Measurements from ENCODE around the gene HRK.
A peak's percentile ranks its signal among the peaks of the same experiment; 100 is the strongest.

The HRK gene

DNA sequence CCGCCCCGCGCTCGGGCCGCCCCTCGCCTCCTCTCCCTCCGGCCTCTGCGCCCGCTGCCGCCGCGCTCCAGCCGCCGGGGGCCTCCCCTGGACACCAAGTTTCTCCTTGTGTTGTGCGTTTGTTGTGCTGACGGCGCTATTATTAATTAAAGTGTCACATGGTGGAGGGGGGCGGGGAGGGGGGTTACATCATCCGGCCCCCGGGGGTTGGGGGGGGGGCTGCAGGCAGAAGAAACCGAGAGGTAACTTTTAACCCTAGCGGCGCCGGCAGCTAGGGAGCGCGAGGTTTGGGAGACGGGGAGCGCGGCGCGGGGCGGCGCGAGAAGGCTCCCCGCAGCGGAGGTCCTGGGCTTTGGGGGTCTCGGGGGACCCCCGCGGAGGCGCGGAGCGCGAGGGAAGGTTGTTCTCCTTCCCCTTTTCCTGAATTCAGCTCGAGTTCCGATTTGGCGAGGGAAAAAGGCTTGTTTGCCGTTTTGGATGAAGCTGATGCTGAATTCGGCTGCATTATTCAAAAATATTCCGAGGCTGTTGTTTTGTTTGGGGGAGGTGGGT is at the start of gene HRK:
TSS of gene HRK (minus strand) at position 117 of the 552 bp plus-strand sequence. CDS start 134 bp downstream, outside the sequence.
- DNase-seq (ENCODE audit: low spot score): peak; percentile 24

DNA sequence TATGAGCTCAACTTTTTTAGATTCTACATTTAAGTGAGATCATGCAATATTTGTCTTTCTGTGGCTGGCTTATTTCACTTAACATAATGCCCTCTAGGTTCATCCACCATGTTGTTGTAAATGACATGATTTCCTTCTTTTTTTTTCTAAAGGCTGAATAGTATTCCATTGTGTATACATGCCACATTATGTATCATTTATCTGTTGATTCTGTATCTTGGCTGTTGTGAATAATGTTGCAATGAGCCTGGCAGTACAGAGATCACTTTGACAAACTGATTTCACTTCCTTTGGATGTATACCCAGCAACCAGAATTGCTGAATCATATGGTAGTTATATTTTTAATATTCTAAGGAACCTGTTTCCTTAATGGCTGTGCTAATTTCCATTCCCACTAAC is 48.6 kb upstream of the HRK start:
- no peak for DNase-seq (ENCODE audit: low spot score)

DNA sequence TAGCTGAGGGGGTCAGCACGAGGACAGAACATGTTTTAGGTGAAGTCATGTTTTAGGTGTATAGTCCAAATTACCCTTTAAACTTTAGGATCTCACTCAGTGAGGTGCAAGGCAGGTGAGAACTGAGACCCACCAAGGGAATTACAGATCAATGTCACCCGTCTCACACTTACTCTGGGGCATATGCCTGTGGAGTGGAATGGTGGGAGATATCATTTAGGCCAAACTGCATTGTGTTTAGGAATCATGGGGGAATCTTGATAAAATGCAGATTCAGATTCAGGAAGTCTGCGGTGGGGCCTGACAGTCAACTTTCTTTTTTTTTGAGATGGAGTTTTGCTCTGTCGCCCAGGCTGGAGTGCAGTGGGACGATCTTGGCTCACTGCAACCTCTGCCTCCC is 47.3 kb upstream of the HRK start:
- DNase-seq (ENCODE audit: low spot score): no peak

DNA sequence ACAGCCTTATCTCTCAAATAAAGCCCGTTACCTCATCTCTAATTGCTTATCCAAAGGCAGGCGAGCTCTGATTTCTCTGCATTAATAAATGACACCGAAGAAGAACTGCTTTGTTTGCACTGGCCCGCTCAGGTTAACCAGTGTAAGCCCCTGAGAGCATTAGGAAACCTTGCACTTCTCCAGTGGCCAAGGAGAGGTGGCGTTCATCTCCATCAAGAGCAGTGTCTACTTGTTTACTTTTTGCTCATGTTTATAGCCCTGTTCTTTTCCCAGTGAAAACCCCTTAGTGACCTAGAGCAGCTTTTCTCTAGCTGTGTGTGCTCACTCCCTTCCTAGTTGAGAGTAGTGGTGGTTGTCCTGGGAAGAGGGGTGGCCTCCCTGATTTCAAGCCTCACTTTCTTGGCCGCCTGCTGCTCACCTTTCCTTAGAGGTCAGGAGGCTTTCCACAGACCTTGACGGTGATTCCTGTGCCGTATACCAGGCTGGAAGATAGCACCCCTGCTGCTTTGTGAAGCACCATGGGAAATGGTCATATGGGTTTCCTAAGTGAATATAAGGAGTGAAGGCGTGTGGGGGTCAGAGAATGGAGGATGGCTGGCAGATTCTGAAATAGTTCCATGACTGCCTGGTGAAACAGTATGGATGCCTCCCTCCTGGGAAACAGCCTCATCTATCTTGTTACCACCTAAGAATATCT is 46.2 kb upstream of the HRK start:
- DNase-seq (ENCODE audit: low spot score): no peak

DNA sequence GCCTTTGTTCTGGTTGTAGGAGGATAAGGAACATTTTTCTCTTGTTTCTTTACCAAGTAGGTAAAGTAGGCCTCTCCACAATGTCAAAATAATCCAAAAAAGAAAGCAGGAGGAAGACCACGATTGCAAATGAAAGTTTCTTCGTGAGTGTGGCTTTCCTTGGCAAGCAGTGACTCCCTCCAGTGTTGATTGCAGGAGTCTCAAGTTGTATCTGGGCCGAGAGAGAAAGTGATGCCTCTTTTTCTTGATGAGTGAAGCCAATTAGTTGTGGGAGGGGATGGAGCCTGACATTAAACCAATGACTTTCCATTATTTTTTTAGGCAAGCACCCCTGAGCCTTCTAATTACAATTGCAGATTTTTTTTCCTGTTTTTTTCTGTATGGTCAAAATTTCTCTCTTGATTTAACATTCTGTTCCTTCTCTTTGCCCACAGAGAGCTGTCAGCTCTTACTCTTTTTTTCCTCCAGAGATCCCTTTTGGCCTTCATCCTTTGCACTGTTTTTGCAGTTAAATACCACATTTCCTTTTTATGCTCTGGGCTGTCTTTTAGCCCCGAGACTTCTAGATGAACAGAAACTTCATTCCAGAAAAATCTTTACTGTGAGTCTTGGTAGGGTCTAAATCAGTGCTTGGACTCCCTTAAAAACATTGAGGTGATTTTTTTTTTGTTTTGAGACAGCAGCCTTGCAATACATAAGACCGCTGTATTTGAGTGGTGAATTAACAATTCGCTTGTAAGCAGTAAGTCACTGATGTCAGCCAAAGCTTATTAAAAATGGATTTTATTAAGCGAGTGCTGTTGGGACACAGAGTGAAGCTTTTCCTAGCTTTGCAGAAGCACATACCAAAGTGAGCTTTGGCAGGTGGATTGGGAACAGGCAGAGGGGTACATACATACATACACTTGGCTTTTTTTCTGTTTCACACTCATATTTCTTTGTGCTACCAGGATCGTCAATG is 45.3 kb upstream of the HRK start:
- DNase-seq (ENCODE audit: low spot score): no peak

DNA sequence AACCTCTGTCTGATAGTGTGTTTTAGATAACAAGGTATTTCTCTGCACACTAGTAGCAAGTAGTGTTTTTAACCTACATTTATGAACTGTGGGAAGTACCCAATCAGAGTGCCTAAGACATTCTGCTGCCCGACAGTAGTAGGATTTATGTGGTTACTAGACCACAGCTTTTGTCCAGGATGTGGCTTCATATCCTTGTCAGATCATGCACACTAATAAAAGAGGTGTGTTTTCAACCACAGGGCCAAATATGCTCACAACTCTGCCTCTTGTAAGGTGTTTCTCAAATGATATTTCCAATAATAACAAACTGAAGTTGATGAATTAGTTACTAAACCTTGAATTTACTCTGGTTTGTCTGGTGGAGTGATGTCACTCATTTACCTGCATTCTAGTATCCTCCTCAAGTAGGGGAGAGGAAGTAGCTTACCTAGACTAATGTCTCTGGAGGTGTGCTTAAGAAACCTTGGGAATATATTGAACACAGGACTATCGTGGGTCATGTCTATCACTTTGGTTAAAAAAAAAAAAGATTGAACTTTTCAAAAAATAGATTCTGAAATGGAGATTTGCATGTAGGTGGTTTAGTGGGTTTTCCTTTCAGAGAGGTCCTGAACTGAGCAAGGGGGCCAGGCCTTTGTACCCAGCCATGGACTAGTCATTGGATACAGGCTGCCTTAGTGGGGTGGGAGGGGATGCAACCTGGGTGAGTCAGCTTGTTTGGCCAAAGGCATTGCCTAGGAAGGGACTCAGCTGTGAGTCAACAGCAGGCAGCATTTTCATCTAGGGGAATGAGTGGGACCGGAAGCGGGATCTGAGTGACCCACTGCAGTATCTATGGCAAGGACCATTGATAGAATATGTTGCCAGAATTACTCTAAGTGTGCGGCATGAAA is 43.6 kb upstream of the HRK start:
- no peak for DNase-seq (ENCODE audit: low spot score)

DNA sequence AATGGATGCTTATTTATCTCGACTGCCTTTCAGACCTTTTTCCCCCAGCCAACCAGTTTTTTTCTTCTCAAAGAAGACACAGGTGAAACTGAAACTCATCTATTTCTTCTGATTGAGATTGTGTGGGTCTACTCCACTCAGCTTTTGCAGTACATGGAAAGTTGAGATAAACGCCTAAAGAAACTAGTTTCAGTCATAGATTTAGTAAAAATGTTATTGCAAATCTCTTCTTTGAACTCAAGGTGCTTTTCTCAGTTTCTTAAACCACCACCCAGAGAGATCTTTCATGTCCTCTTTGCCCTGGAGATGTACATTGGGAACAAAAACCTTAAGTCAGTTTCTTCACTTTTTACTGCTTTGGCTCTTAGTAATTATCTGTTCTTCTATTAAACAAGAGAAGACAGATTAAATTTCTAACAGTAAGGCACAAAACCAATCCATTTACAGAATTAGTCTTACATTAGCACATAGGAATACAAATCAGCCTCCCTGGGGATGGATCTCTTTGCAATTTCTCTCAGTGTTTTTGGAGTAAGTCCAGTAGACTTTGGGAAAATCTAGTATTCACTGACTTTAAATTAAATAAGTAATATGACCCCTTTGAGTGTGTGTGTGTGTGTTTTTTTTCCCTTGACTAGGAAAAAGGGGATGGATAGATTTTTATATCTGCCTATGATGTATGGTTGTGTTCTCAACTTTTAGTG is 41.1 kb upstream of the HRK start:
- no peak for DNase-seq (ENCODE audit: low spot score)

DNA sequence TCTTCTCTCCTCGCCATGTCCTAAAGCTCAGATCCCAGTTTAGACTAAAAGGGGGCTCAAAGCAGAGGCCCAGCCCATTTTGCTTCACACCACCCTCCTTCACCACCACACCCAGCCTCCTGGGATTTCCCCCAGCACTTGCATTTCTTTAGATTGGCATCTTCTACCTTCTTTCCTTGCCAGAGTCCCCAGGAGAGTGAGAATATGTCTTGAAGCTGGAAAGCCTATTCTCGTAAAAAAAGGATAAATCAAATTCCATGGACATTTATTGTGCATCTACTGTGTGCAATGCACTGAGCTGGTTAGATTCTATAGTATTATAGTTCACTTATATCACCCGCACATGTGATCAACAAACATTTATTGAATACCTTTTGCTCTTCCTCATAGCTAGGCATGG is 39.7 kb upstream of the HRK start:
- DNase-seq (ENCODE audit: low spot score): no peak

DNA sequence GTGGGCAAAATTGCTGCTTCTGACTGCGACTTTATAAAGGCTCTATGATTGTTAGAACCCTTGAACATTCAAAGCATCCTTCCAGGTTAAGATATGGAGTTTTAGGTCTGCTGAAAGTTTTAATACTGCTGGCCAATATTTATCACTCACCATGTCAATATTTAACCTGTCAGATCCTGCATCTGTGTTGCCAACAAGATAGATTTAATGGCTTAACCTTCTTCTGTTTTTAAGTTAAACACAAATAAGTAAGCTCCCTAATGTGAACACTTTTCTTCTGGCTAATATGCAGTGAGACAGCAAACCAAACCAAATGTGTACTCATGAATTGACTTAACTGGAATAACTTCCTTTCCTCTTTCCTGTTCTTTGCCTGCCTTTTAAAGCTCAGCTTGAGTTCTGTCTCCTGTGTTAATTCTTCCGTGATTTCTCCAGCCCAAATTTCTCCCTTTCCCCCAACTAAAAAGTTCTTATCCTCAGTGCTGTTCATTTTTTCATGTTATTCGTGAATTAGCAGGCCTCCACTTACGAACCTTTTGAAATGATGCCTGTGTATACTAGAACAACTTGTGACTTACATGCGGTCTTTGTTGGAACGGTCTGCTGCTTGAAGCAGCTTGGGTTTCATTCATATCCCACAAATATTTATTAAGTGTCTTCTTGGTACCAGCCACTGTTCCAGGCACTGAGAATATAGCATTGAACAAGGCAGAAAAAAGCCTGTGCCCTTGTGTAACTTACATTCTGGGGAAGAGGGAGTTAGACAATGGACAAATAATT is 38.7 kb upstream of the HRK start:
- DNase-seq (ENCODE audit: low spot score): no peak

DNA sequence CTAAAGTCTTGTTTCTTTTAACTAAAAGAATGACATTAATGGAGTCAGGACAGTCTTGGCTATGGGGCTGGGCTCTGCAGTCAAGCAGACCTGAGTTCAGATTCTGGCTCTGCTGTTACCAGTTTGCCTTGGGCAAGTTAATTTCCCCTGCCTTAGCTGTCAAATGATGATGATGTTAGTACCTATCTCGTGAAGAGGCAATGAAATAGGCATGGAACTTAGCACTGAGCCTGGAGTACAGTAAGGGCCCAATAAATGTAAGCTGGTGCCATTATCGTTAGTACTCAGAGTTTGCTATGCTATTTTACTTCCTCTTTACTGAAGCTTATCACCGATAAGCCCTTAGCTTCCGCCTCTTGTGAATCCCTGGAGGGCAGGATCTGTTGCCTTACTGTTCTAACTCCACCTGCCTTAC is 38.0 kb upstream of the HRK start:
- DNase-seq (ENCODE audit: low spot score): no peak

DNA sequence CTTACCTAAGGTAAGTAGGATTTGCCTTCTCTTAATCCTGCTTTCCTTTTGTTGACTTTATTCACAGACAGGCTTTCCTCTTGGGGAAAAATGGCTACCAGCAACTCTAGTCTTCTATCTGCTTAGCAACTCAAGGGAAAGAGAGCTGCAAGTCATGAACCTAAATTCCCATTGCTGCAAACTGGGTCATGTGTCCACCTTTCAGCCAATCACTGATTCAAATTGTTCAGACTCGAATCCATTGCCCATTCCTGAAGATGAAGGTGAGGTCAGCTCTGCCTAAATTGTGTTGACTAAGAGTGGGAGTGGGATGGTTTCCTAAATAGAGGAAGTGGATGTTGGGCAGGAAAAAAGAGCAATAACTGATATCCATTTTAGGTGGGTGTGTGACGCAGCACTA is 37.2 kb upstream of the HRK start:
- no peak for DNase-seq (ENCODE audit: low spot score)

DNA sequence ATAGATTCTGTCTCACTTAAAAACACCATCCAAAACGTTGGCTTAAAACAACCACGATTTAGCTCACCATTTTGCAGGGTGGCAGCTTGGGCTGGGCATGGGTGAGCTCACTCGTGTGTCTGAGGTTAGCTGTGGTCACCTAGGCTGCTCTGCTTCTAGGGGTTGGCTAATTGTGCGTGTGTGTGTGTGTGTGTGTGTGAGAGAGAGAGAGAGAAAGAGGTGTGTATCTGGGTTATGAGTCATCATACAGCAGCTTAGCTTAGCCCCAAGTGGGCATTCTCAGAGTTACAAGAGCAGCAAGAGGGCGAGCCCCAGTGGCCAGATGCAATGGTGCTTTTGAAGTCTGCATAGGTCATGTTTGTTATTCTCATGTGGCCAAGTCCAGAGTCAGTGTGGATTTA is 35.5 kb upstream of the HRK start:
- DNase-seq (ENCODE audit: low spot score): no peak

DNA sequence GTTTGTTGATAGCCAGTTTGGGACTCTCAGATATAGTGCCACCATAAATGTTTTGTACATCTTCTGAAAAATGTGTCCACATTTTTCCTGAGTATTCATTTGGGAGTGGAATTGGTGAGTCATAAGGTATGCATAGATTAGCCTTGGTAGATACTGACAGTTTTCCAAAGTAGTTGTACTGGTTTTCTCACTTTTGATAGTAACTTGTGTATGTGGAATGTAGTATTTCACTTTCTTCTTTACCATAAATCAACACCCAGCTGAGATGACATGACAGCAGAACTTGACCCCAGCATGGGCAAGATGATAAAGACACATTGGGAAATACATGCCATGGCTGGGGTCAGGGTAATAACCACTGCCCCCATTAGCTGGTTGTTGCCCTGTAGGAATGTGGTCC is 34.9 kb upstream of the HRK start:
- DNase-seq (ENCODE audit: low spot score): no peak

DNA sequence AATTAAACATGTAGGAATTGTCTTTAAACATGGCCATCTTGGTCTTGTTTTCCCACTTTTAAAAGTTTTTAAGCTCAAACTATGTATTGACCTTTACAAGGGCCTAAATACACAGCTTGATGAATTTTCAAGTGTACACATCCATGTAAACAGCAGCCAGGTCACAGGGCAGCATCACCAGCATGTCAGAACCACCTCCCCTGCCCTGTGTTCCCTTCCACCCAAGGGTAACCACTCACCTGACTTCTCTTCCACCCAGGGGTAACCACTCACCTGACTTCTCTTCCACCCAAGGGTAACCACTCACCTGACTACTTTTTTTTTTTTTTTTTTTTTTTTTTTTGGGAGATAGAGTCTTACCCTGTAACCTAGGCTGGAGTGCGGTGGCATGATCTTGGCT is 34.1 kb upstream of the HRK start:
- no peak for DNase-seq (ENCODE audit: low spot score)

DNA sequence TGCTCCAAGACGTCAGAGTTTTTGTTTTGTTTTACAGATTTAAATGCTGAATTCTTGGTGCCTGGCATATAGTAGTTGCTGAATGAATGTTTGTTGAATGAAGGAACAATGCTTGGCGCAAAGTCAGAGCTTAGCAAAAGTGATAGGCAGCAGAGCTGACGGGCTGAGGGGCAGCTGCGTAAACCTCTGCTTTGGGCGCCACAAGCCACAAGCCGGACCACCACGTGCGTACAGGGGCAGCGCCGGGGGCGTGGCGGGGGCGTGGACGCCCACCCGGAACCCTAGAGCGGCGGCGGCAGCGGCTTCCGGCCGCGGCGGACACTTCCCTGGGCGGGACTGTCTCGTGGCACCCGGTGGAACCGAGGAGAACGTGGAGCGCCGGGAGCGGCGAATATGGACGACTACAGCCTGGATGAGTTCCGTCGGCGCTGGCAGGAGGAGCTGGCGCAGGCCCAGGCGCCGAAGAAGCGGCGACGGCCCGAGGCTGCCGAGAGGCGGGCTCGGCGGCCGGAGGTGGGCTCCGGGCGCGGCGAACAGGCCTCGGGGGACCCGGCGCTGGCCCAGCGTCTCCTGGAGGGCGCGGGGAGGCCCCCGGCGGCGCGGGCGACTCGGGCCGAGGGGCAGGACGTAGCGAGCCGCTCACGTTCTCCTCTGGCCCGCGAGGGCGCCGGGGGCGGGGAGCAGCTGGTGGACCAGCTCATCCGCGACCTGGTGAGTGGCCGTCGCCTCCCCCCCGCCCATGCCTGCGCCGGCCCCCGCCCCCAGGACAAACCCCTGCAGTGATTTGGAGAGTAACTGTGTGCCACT is 29.6 kb upstream of the HRK start, which contains the start of gene FBXW8:
TSS of gene FBXW8 (plus strand) at position 306 of the 807 bp plus-strand sequence. CDS start at position 394, 88 bp downstream.
- DNase-seq (ENCODE audit: low spot score): peak; percentile 47

DNA sequence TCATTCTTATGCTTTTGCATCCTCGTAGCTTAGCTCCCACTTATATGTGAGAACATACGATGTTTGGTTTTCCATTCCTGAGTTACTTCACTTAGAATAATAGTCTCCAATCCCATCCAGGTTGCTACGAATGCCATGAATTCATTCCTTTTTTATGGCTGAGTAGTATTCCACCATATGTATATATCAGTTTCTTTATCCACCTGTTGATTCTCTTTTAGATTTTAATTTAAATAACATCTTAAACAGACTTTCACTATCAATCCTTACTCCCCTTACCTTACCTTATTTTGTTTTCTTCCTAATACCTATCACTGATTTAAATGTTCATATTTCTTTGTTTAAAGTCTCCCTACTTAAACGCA is 29.0 kb upstream of the HRK start:
- no peak for DNase-seq (ENCODE audit: low spot score)

DNA sequence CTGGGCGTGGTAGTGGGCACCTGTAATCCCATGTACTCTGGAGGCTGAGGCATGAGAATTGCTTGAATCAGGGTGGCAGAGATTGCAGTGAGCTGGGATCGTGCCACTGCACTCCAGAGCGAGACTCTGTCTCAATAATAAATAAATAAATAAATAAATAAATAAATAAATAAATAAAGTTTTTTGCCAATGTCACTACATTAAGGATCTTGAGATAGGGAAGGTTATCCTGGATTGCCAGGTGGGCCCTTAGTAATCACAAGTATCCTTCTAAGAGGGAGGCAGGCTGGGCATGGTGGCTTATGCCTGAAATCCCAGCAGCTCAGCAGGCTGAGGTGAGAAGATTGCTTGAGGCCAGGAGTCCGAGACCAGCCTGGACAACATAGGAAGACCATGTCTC is 25.0 kb upstream of the HRK start:
- no peak for DNase-seq (ENCODE audit: low spot score)

DNA sequence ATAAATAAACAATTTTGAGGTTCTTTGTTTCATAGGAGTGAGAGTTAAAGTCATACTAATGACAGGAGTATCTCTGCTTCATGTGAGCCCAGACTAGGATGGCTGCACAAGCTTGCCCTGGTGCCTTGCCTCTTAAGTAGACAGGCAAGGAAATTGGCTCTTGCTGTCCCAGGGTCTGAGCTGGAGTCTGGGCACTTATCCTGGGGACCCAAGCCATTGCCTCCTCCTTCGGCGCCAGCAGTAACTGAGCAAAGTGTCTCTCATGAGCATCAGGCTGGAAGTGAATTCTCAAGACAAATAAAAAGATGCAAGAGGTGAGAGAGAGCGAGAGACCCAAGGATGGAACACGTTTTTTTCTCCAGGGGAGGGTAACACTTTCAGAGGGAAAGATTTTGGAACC is 22.6 kb upstream of the HRK start:
- no peak for DNase-seq (ENCODE audit: low spot score)

DNA sequence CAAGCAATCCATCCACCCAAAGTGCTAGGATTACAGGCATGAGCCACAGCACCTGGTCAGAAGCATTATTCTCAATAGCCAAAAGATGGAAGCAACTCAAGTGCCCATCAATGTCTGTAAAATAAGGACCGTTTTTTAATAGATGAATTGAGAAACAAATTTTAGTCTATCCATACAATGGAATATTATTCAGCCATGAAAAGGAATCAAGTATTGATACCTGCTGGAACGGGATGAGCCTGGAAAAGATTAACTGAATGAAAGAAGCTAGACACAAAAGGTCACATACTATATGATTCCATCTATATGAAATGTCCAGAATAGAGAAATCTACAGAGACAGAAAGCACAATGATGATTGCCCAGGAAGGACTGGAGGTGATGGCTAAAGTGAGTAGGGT is 20.4 kb upstream of the HRK start:
- DNase-seq (ENCODE audit: low spot score): no peak

DNA sequence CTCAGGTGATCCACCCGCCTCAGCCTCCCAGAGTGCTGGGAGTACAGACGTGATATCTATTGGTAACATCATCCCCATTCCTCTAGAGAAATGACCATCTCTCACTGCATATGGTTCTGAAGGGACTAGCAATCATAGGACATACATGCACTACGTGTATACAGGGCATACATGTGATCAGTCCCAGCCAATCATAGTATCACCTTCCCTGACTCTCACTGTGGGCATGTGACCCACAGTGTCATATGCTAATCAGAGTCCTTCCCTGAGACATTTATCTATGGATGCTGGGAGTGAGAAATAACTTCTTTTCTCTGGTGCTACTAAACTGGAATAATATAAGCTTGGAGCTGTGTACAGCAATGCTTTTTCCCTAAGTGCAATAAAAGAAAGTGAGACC is 17.4 kb upstream of the HRK start:
- no peak for DNase-seq (ENCODE audit: low spot score)

Measured in cerebellar cortex (tissue), 1 donor.